GM12873 (cell line): Measurements from ENCODE around the gene GSE1.

ENCODE experiments used
- CTCF ChIP-seq: IDR thresholded peaks from 2 replicates; pipeline ENCODE4 v1.5.1; 2012; ENCODE audit warnings: low read depth, mild to moderate bottlenecking, moderate library complexity, low read length, control low read depth; ENCODE audit not compliant: insufficient read depth; ENCODE audit errors: missing control alignments

Gene GSE1

GRCh38 chr16:85678821-85679220 lies 65.7 kb downstream of the GSE1 start:
- no peak for TF ChIP-seq CTCF

- TF ChIP-seq CTCF = no peak
Observed at GRCh38 chr16:85679870-85680269, 66.7 kb downstream of the GSE1 start.

- no peak for TF ChIP-seq CTCF
Observed at GRCh38 chr16:85680352-85680944, 67.3 kb downstream of the GSE1 start.

GRCh38 chr16:85681255-85681654 lies 68.1 kb downstream of the GSE1 start:
- no peak for TF ChIP-seq CTCF

- TF ChIP-seq CTCF = no peak
Observed at GRCh38 chr16:85682516-85682915, 69.4 kb downstream of the GSE1 start.

- no peak for TF ChIP-seq CTCF
Observed at GRCh38 chr16:85683363-85683762, 70.2 kb downstream of the GSE1 start.

GRCh38 chr16:85685251-85685650 lies 72.1 kb downstream of the GSE1 start:
- TF ChIP-seq CTCF = no peak
